HCT116 (cell line): Measurements from ENCODE around the gene ARRB2. TPM values are rescaled to one million over a fixed set of nuclear protein-coding genes. Genes with fewer than 3 reads are reported as not detected.

Experiments
- ATAC-seq: fragments of 200-7000 bp; cut with Tn5 transposase; 2 replicates; pipeline ENCODE4 v1.9.1; 2020; ENCODE audit warnings: mild to moderate bottlenecking, moderate library complexity
- BruUV-seq: library from RNA; stranded (reverse); fragments of 400-500 nt; replicated peaks from 2 replicates; lab custom pipeline; 2021; lab: Mats Ljungman, UMichigan
- CTCF ChIA-PET: fragments of 300-600 bp; sonication (Branson Sonifier 250); formaldehyde crosslinking; loops from one replicate; lab custom pipeline; 2021; ENCODE audit warnings: antibody characterized with exemption; lab: Charles Lee
- POLR2A ChIA-PET: fragments of 300-600, 350-600 bp; sonication (Branson Sonifier 250); formaldehyde crosslinking; loops from one replicate; lab custom pipeline; 2021; ENCODE audit warnings: antibody characterized with exemption; lab: Charles Lee
- RAD21 ChIA-PET, 2 experiments: fragments of 300-600 bp; sonication (Branson Sonifier 250); formaldehyde crosslinking; loops; one replicate each; lab custom pipeline; 2023; ENCODE audit warnings: low total read pairs in 2 of 2; ENCODE audit not compliant: uncharacterized antibody in 2 of 2, unreplicated experiment in 2 of 2, low non-redundant PET in 1 of 2; lab: Charles Lee
- DNase-seq: peaks from one replicate; pipeline ENCODE4 v3.0.0-alpha.2; 2010; ENCODE audit warnings: low read depth, low spot score
- H2AFZ ChIP-seq: fragments of 200-600 bp; shearing (Covaris generic), sonication (generic); 2 replicates; pipeline ENCODE4 v1.6.1; 2017; ENCODE audit warnings: low read depth, mixed run types, mixed read lengths, antibody characterized with exemption, low read length; ENCODE audit not compliant: poor library complexity, severe bottlenecking
- H3K27ac ChIP-seq: 2 replicates; pipeline ENCODE4 v1.5.1; 2012; ENCODE audit warnings: low read depth, low read length
- H3K27me3 ChIP-seq: fragments of 200-600 bp; sonication (generic); 2 replicates; pipeline ENCODE4 v1.6.1; 2016; ENCODE audit warnings: mixed run types, low read length, mixed read lengths; ENCODE audit not compliant: insufficient read depth
- H3K36me3 ChIP-seq, 2 experiments: fragments of 200-500 bp in 1 of 2; fragments of 200-600 bp in 1 of 2; sonication (Bioruptor generic) in 1 of 2; sonication (generic) in 1 of 2; 2 replicates each; pipeline versions ENCODE4 v1.5.1 to v1.6.1; 2014 to 2016; ENCODE audit warnings: low read length in 2 of 2, inconsistent platforms in 1 of 2, mixed read lengths in 1 of 2, mixed run types in 1 of 2; ENCODE audit not compliant: insufficient read depth in 2 of 2, control insufficient read depth in 1 of 2
- H3K4me1 ChIP-seq, 2 experiments: fragments of 200-600 bp in 1 of 2; sonication (generic) in 1 of 2; 2 replicates each; pipeline versions ENCODE4 v1.5.1 to v1.6.1; 2012 to 2017; ENCODE audit warnings: low read length in 2 of 2, inconsistent platforms in 1 of 2, mild to moderate bottlenecking in 1 of 2, mixed read lengths in 1 of 2, mixed run types in 1 of 2, moderate library complexity in 1 of 2; ENCODE audit not compliant: insufficient read depth in 2 of 2, control insufficient read depth in 1 of 2
- H3K4me2 ChIP-seq: fragments of 200-600 bp; sonication (generic); 2 replicates; pipeline ENCODE4 v1.6.1; 2017; ENCODE audit warnings: mixed run types, low read length, mixed read lengths
- H3K4me3 ChIP-seq, 2 experiments: fragments of 200-600 bp in 1 of 2; sonication (generic) in 1 of 2; replicated peaks in 1 of 2; 2 replicates each; pipeline ENCODE4 v1.5.1; 2011 to 2016; ENCODE audit warnings: low read length in 2 of 2, control low read depth in 1 of 2, low read depth in 1 of 2, mild to moderate bottlenecking in 1 of 2, mixed read lengths in 1 of 2, mixed run types in 1 of 2
- H3K79me2 ChIP-seq: fragments of 200-600 bp; sonication (generic); 2 replicates; pipeline ENCODE4 v1.6.1; 2017; ENCODE audit warnings: mild to moderate bottlenecking, mixed run types, low read length, moderate library complexity, mixed read lengths; ENCODE audit not compliant: insufficient read depth
- H3K9ac ChIP-seq: fragments of 200-600 bp; sonication (generic); 2 replicates; pipeline ENCODE4 v1.6.1; 2016; ENCODE audit warnings: low read length, mixed read lengths
- H3K9me2 ChIP-seq: fragments of 200-600 bp; sonication (generic), shearing (Covaris generic); 2 replicates; pipeline ENCODE4 v1.6.1; 2017; ENCODE audit warnings: mixed run types, mild to moderate bottlenecking, moderate library complexity; ENCODE audit not compliant: insufficient read depth
- H3K9me3 ChIP-seq, 2 experiments: fragments of 200-500 bp in 1 of 2; fragments of 200-600 bp in 1 of 2; sonication (Bioruptor generic) in 1 of 2; sonication (generic) in 1 of 2; 2 replicates each; pipeline ENCODE4 v1.6.1; 2014 to 2017; ENCODE audit warnings: low read length in 2 of 2, mixed read lengths in 2 of 2, inconsistent platforms in 1 of 2, low read depth in 1 of 2, mild to moderate bottlenecking in 1 of 2, mixed run types in 1 of 2, moderate library complexity in 1 of 2; ENCODE audit not compliant: control insufficient read depth in 1 of 2, insufficient read depth in 1 of 2
- H4K20me1 ChIP-seq: fragments of 200-600 bp; sonication (generic), shearing (Covaris generic); 2 replicates; pipeline ENCODE4 v1.6.1; 2017; ENCODE audit warnings: mixed run types, mild to moderate bottlenecking, moderate library complexity; ENCODE audit not compliant: insufficient read depth
- CEBPB ChIP-seq: IDR thresholded peaks from 2 replicates; pipeline ENCODE4 v1.6.1; 2012; ENCODE audit warnings: low read depth
- EZH2phosphoT487 ChIP-seq: fragments of 200-600 bp; IDR thresholded peaks from 2 replicates; pipeline ENCODE4 v1.6.1; 2018; ENCODE audit warnings: antibody characterized with exemption, borderline replicate concordance
- FOSL1 ChIP-seq: IDR thresholded peaks from 2 replicates; pipeline ENCODE4 v1.6.1; 2012; ENCODE audit warnings: low read depth
- JUND ChIP-seq: IDR thresholded peaks from 2 replicates; pipeline ENCODE4 v1.6.1; 2012
- POLR2A ChIP-seq: IDR thresholded peaks from 2 replicates; pipeline ENCODE4 v1.7.0; 2011; ENCODE audit warnings: borderline replicate concordance; ENCODE audit not compliant: insufficient read depth, insufficient read length; ENCODE audit errors: extremely low read depth
- POLR2AphosphoS5 ChIP-seq: IDR thresholded peaks from 2 replicates; pipeline ENCODE4 v1.6.1; 2011; ENCODE audit warnings: mild to moderate bottlenecking, low read depth, low read length, moderate library complexity
- RAD21 ChIP-seq: IDR thresholded peaks from 2 replicates; pipeline ENCODE4 v1.6.1; 2012; ENCODE audit warnings: low read depth, mild to moderate bottlenecking
- YY1 ChIP-seq: IDR thresholded peaks from 2 replicates; pipeline ENCODE4 v1.6.1; 2011; ENCODE audit warnings: low read length, low read depth, moderate library complexity, mild to moderate bottlenecking; ENCODE audit not compliant: insufficient replicate concordance; ENCODE audit errors: extremely low read depth
- ZFX ChIP-seq: fragments of 450-650 bp; IDR thresholded peaks from 2 replicates; pipeline ENCODE4 v1.6.1; 2017
- ZNF274 ChIP-seq: fragments of 200-500 bp; sonication (Bioruptor generic); IDR thresholded peaks from 2 replicates; pipeline ENCODE4 v1.6.1; 2014; ENCODE audit warnings: mild to moderate bottlenecking, low read depth, low read length, inconsistent platforms
- intact Hi-C: fragments of 100-400 bp; cut with micrococcal nuclease; formaldehyde crosslinking; loops from 2 replicates; pipeline ENCODE4 v1.10.0; 2022
- total RNA-seq: library from RNA; stranded (reverse); gene quantifications from one replicate; pipeline ENCODE4 v1.2.1, GENCODE V29; 2021; ENCODE audit not compliant: unreplicated experiment
- TF ChIP-seq, protein P1 (sequence below): IDR thresholded peaks from 2 replicates; pipeline ENCODE4 v1.6.1; 2011; ENCODE audit warnings: mild to moderate bottlenecking, low read length, moderate library complexity; ENCODE audit not compliant: insufficient replicate concordance; ENCODE audit errors: extremely low read depth
- TF ChIP-seq, protein P2 (sequence below): IDR thresholded peaks from 2 replicates; pipeline ENCODE4 v1.6.1; 2012; ENCODE audit warnings: low read depth

The ARRB2 gene
- total RNA-seq, 1 experiment from 2014 or later = 70.8 TPM

DNA sequence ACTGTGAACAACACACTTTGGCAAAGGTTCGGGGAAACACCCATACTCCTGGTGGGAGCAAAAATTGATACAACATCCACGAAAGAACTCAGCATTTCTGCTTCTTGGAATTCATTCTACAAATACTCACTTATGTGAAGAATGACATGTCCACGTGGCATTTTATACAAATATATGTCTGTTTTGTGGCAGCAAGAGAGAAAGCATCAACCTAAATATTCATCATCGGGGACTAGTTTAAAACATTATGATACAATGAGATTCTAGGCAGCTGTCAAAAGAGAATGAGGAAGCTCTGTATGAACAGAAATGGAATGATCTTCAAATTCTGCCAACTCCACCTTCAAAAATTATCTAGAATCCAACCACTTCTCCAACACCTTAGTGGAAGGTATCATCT, 43.3 kb upstream of the ARRB2 start:
- no TSS peak for BruUV-seq
- Histone ChIP-seq H3K9ac (no peak overlapping the region), H3K27ac (no peak overlapping the region), H3K4me3 (no peak overlapping the region), H3K79me2 (no peaks in the 10 kb centered on the region), H4K20me1 (no peaks in the 10 kb centered on the region), H3K4me1 (no peaks in the 10 kb centered on the region), H3K36me3 (peaks cover 9 to 11% of the 10 kb centered on the region in 2 experiments; a peak in 3 of 4 replicates), H3K9me2 (no peaks in the 10 kb centered on the region), H3K4me2 (no peak overlapping the region), H3K27me3 (0 out of 2 replicates have a peak, but pooled peaks cover 4% of the 10 kb centered on the region), H2AFZ (no peak overlapping the region), H3K9me3 (no peaks in the 10 kb centered on the region)
- RAD21 ChIA-PET = no interaction called here
- no peak for DNase-seq
- CTCF ChIA-PET = no interaction called here
- POLR2A ChIA-PET = no interaction called here
- ATAC-seq = no peak
- no peak for TF ChIP-seq EZH2phosphoT487
- no peak for TF ChIP-seq RAD21
- intact Hi-C loops = no loop called here

DNA sequence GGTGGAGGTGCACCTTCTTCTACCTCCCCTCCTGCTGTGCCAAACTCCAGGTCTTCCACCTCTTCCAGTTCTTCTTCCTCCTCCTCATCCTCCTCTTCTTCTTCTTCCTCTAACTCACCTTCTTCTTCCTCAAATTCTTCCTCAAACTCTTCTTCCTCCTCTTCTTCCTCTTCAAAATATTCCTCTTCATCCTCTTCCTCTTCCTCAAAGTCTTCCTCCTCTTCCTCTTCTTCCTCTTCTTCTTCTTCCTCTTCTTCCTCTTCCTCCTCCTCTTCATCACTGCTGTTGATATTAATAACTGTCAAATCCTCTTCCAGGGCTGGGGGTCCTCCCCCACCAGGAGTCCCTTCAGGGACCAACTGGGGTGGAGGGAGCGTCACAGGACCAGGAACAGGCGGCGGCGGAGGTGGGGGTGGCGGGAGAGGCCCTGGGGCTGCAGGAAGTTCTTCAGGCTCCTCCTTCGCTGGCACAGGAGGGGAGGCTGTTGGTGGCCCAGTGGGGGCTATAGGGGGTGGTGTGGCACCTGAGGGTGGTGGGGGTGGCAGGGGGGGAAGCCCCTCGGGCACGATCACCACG, 38.3 kb upstream of the ARRB2 start:
- ChIA-PET RAD21 (no interaction called here), CTCF (no interaction called here), POLR2A (no interaction called here)
- H4K20me1 ChIP-seq = no peaks in the 10 kb centered on the region; the same call in 1 of the 2 replicates
- no peak overlapping the region for H2AFZ ChIP-seq
- BruUV-seq = no TSS peak
- H3K9me3 ChIP-seq = no peaks in the 10 kb centered on the region
- no peaks in the 10 kb centered on the region for H3K27me3 ChIP-seq
- H3K9me2 ChIP-seq = no peaks in the 10 kb centered on the region
- no peak overlapping the region for H3K4me3 ChIP-seq
- DNase-seq (no peak), ATAC-seq (no peak)
- no peak for TF ChIP-seq RAD21
- no peak for TF ChIP-seq CEBPB
- TF ChIP-seq POLR2AphosphoS5 = no peak
- TF ChIP-seq ZNF274 = no peak
- TF ChIP-seq YY1 = no peak
- no peak for TF ChIP-seq FOSL1
- no peak for TF ChIP-seq EZH2phosphoT487
- TF ChIP-seq JUND = no peak
- TF ChIP-seq, protein P1, sequence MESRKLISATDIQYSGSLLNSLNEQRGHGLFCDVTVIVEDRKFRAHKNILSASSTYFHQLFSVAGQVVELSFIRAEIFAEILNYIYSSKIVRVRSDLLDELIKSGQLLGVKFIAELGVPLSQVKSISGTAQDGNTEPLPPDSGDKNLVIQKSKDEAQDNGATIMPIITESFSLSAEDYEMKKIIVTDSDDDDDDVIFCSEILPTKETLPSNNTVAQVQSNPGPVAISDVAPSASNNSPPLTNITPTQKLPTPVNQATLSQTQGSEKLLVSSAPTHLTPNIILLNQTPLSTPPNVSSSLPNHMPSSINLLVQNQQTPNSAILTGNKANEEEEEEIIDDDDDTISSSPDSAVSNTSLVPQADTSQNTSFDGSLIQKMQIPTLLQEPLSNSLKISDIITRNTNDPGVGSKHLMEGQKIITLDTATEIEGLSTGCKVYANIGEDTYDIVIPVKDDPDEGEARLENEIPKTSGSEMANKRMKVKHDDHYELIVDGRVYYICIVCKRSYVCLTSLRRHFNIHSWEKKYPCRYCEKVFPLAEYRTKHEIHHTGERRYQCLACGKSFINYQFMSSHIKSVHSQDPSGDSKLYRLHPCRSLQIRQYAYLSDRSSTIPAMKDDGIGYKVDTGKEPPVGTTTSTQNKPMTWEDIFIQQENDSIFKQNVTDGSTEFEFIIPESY = no peak
- TF ChIP-seq POLR2A = no peak
- no peak for TF ChIP-seq ZFX
- TF ChIP-seq, protein P2, sequence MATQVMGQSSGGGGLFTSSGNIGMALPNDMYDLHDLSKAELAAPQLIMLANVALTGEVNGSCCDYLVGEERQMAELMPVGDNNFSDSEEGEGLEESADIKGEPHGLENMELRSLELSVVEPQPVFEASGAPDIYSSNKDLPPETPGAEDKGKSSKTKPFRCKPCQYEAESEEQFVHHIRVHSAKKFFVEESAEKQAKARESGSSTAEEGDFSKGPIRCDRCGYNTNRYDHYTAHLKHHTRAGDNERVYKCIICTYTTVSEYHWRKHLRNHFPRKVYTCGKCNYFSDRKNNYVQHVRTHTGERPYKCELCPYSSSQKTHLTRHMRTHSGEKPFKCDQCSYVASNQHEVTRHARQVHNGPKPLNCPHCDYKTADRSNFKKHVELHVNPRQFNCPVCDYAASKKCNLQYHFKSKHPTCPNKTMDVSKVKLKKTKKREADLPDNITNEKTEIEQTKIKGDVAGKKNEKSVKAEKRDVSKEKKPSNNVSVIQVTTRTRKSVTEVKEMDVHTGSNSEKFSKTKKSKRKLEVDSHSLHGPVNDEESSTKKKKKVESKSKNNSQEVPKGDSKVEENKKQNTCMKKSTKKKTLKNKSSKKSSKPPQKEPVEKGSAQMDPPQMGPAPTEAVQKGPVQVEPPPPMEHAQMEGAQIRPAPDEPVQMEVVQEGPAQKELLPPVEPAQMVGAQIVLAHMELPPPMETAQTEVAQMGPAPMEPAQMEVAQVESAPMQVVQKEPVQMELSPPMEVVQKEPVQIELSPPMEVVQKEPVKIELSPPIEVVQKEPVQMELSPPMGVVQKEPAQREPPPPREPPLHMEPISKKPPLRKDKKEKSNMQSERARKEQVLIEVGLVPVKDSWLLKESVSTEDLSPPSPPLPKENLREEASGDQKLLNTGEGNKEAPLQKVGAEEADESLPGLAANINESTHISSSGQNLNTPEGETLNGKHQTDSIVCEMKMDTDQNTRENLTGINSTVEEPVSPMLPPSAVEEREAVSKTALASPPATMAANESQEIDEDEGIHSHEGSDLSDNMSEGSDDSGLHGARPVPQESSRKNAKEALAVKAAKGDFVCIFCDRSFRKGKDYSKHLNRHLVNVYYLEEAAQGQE = no peak
- H3K36me3 ChIP-seq = peaks cover 43 to 47% of the 10 kb centered on the region in 2 experiments; a peak in 3 of 4 replicates
- H3K4me2 ChIP-seq = no peak overlapping the region
- H3K27ac ChIP-seq = no peak overlapping the region
- H3K4me1 ChIP-seq = no peaks in the 10 kb centered on the region
- no peaks in the 10 kb centered on the region for H3K79me2 ChIP-seq
- intact Hi-C loops = no loop called here
- H3K9ac ChIP-seq = no peak overlapping the region
